HepG2 (cell line): ENCODE measurements around the gene COL10A1. TPM values are rescaled to one million over a fixed set of nuclear protein-coding genes. Genes with fewer than 3 reads are reported as not detected.

Experiments
- ARHGAP35 ChIP-seq: sonication (generic); formaldehyde crosslinking; IDR thresholded peaks from 2 replicates; pipeline ENCODE4 v1.9.0; 2022; ENCODE audit warnings: mild to moderate bottlenecking, inconsistent platforms, moderate library complexity, missing genetic modification reagents, borderline replicate concordance
- EEA1 ChIP-seq: sonication (generic); formaldehyde crosslinking; IDR thresholded peaks from 2 replicates; pipeline ENCODE4 v1.5.1; 2020; ENCODE audit warnings: mild to moderate bottlenecking, missing genetic modification reagents, borderline replicate concordance
- KAT7 ChIP-seq: IDR thresholded peaks from 2 replicates; pipeline ENCODE4 v1.6.1; 2018; ENCODE audit warnings: borderline replicate concordance, missing compliant biosample characterization
- KLF16 ChIP-seq, 2 experiments: sonication (generic) in 1 of 2; formaldehyde crosslinking in 1 of 2; IDR thresholded peaks; 2 replicates each; pipeline versions ENCODE4 v1.6.1 to v1.8.0; 2016 to 2023; ENCODE audit warnings: missing genetic modification reagents in 2 of 2, missing compliant biosample characterization in 1 of 2
- MAFK ChIP-seq, 2 experiments: IDR thresholded peaks in 1 of 2; conservative IDR thresholded peaks in 1 of 2; 2 replicates each; pipeline ENCODE4 v1.6.1; 2011; ENCODE audit warnings: improper control_type of control experiment in 2 of 2, low read length in 2 of 2
- NR2F1 ChIP-seq, 2 experiments: fragments of 450-650 bp in 1 of 2; formaldehyde crosslinking in 1 of 2; IDR thresholded peaks; 2 replicates each; pipeline versions ENCODE4 v1.5.0 to v1.6.1; 2016 to 2020; ENCODE audit warnings: mild to moderate bottlenecking in 1 of 2, missing compliant biosample characterization in 1 of 2, missing genetic modification reagents in 1 of 2, moderate library complexity in 1 of 2
- SMYD3 ChIP-seq: sonication (generic); formaldehyde crosslinking; IDR thresholded peaks from 2 replicates; pipeline ENCODE4 v1.8.1; 2023; ENCODE audit warnings: mild to moderate bottlenecking, missing genetic modification reagents
- ZFP82 ChIP-seq: sonication (generic); formaldehyde crosslinking; IDR thresholded peaks from 2 replicates; pipeline ENCODE4 v1.5.1; 2020; ENCODE audit warnings: mild to moderate bottlenecking, missing genetic modification reagents, borderline replicate concordance
- ZNF142 ChIP-seq: sonication (generic); formaldehyde crosslinking; IDR thresholded peaks from 2 replicates; pipeline ENCODE4 v1.4.0; 2020; ENCODE audit warnings: missing genetic modification reagents
- ZNF362 ChIP-seq: sonication (generic); formaldehyde crosslinking; IDR thresholded peaks from 2 replicates; pipeline ENCODE4 v1.4.0; 2020; ENCODE audit warnings: missing genetic modification reagents, mild to moderate bottlenecking, borderline replicate concordance
- ZNF776 ChIP-seq: sonication (generic); formaldehyde crosslinking; IDR thresholded peaks from 2 replicates; pipeline ENCODE4 v1.4.0; 2020; ENCODE audit warnings: mild to moderate bottlenecking, missing genetic modification reagents
- ZNF879 ChIP-seq: sonication (generic); formaldehyde crosslinking; IDR thresholded peaks from 2 replicates; pipeline ENCODE4 v1.8.1; 2023; ENCODE audit warnings: missing genetic modification reagents
- ZSCAN29 ChIP-seq: sonication (generic); formaldehyde crosslinking; conservative IDR thresholded peaks from 2 replicates; pipeline ENCODE4 v1.4.0; 2020; ENCODE audit warnings: mild to moderate bottlenecking, missing genetic modification reagents
- polyA plus RNA-seq, 8 experiments: library from polyadenylated mRNA; depleted of rRNA in 3 of 8; stranded (reverse) in 7 of 8; unstranded in 1 of 8; fragments of >200 nt; fragmentation: Illumina TruSeq in 4 of 8; extraction: Trizol in 4 of 8; gene quantifications; 2 replicates each; pipeline versions ENCODE4 v1.2.1 to v1.2.3, GENCODE V29; 2011 to 2016; ENCODE audit warnings: low read depth in 4 of 8, missing spikeins in 1 of 8, mixed read lengths in 1 of 8; ENCODE audit not compliant: insufficient read depth in 1 of 8
- total RNA-seq, 5 experiments: library from RNA; depleted of rRNA; stranded (reverse); fragments of >200 nt; fragmentation: Illumina TruSeq; extraction: Trizol; gene quantifications; 2 replicates each; pipeline ENCODE4 v1.2.3, GENCODE V29; 2016; ENCODE audit warnings: low read depth in 1 of 5

COL10A1 gene
- total and polyA plus RNA-seq, 2 of the 13 experiments (the other 11 are each of a cell fraction or from before 2014, with no cell fraction given) = 0.07 TPM; not detected in 1

- TF ChIP-seq ZNF142 (peak; percentile 95), KLF16 (CRISPR knock-in tag; IDR thresholded peaks at IDR 0.05) (peak in 1 of 2 experiments; percentile 92; a peak in 2 of 4 replicates), MAFK (conservative IDR thresholded peaks at IDR 0.05 in 1 of 2, IDR thresholded peaks at IDR 0.05 in 1 of 2; ENCODE audit: low read length in 2 of 2) (no peak), EEA1 (peak; percentile 96), ARHGAP35 (CRISPR knock-in tag) (peak; percentile 84; the same call in 1 of the 2 replicates), ZNF879 (CRISPR knock-in tag) (no peak), ZFP82 (peak; percentile 52; the same call in 1 of the 2 replicates), NR2F1 (CRISPR knock-in tag; IDR thresholded peaks at IDR 0.05) (no peak), KAT7 (peak; percentile 96), ZNF776 (CRISPR knock-in tag) (peak; percentile 99), ZSCAN29 (CRISPR knock-in tag) (peak; percentile 82; the same call in 1 of the 2 replicates), ZNF362 (peak; percentile 59; the same call in 1 of the 2 replicates), SMYD3 (CRISPR knock-in tag) (no peak)
Measured at GRCh38 chr6:116100419-116101301, 25.3 kb downstream of the COL10A1 start, which contains the start of gene NT5DC1 (continued).
